GM12873 (cell line): ENCODE measurements around the gene ATAD3A.

Experiments used
- CTCF ChIP-seq: IDR thresholded peaks from 2 replicates; pipeline ENCODE4 v1.5.1; 2012; ENCODE audit warnings: low read depth, mild to moderate bottlenecking, moderate library complexity, low read length, control low read depth; ENCODE audit not compliant: insufficient read depth; ENCODE audit errors: missing control alignments

Gene ATAD3A

DNA sequence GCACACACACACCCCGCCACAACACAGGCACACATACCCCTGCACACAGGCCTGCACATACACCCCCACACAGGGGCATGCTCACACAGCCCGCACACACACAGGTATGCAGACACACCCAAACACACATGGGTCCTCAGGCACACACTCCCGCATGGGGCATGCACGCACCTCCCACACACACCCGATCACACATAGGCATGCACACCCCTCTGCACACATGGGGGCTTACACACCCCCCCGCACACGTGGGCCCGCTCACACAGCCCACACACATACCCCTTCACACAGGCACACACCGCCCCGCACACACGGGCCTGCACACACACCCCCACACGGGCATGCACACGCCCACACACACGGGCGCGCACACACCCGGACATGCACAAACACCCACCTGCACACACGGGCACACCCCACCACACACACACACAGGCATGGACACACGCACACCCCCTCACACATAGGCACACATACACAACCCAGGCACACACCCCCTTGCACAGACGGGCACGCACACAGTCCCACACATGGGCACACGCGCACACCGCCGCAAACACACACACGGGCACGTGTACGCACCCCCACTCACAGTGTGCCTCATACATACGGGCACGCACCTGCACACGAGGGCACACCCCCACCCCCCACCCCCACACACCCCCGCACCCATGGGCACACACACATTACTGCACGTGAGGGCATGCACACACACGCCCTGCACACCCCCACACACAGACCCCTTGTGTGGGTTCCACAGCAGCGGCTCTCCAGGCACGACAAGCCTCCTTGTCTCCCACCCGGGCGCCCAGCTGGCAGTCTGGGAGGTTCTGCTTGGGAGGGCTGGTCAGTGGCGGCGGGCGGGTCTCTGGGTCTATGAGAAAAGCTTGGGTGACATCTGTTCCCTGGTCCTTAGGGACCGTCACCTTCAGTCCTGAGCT, 32.1 kb upstream of the ATAD3A start:
- no peak for TF ChIP-seq CTCF

- TF ChIP-seq CTCF: no peak
Observed at GRCh38 chr1:1482856-1483255, 29.1 kb upstream of the ATAD3A start.

DNA sequence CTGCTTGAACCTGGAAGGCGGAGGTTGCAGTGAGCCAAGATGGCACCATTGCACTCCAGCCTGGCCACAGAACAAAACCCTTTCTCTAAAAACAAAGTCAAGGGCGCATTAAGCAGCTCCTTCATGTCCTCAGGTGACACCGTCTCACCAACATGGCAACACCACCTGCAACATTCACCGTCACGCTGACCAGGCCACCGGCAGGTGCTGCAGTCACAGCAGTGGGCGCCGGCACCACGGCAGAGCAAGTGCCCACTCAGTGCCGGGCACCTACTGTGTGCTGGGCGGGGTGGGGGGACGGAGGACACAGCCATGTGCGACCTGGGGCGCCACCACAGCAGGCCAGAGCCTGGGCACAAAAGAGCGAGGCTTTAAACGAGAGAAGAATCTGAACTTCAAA, 28.2 kb upstream of the ATAD3A start:
- no peak for TF ChIP-seq CTCF

DNA sequence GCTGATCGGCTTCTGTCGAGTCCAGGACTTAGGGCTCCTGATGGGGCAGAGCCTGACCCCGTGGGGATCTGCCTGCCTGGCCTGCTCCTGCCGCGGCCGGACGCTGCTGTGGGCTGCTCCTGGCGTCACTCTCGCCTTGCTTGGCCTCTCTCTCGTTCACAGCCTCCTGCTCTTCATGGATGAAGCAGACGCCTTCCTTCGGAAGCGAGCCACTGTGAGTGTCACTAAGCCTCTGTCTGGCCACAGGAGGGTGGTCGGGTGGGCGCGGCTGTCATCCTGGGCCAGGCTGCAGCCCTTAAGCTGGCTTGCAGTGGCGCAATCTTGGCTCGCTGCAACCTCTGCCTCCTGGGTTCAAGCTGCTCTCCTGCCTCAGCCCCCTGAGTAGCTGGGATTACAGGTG, 24.3 kb upstream of the ATAD3A start:
- no peak for TF ChIP-seq CTCF

GRCh38 chr1:1489231-1489630, 22.7 kb upstream of the ATAD3A start:
- no peak for TF ChIP-seq CTCF

- TF ChIP-seq CTCF: no peak
Observed at GRCh38 chr1:1489861-1490260, 22.1 kb upstream of the ATAD3A start.

- no peak for TF ChIP-seq CTCF
Observed at GRCh38 chr1:1490633-1491230, 21.2 kb upstream of the ATAD3A start.
